ENCODE data around the gene WIZ.
A peak's percentile ranks its signal among the peaks of the same experiment; 100 is the strongest.

Gene WIZ

DNA sequence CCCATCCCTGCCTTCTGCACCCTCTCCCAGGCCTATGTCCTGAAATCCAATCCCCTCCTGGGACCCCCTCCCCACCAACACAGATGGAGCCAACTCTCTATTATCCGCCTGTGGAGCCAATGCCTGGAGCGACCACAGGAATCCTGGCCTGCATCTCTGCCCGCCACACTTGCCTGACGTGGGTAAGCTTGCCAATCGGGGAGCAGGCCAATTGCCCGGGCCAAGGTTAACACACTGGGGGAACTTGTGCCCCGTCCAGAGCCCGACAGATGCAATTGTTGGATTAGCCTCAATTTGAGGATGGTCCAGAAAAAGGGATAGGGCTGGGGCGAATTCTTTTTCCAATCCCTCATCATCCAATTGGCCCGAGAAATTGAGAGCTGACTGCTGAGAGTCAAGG lies 5.9 kb downstream of the WIZ start:
- peak; percentile 30 to 77 for DNase-seq

DNA sequence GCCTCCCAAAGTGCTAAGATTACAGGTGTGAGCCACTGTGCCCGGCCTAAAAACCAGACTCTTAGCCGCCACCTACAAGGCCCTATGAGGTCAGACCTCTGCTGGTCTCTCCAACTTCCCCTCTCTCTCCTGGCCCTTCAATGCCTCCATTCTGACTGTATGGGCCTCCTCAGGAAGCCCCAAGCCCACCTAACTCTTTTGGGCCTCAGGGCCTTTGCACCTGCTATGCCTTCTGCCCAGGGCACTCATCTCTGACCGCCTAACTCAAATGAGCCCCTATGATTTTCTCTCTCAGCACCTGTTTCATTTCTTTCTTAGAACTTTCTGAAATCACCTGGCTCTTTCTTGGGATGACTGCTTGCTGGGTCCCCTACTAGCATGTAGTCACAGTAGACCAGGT lies 6.4 kb downstream of the WIZ start:
- DNase-seq = no peak

- no peak for DNase-seq
Measured at GRCh38 chr19:15442142-15442920, 7.4 kb downstream of the WIZ start.

- no peak for DNase-seq
Measured at GRCh38 chr19:15441317-15441716, 8.4 kb downstream of the WIZ start.

DNA sequence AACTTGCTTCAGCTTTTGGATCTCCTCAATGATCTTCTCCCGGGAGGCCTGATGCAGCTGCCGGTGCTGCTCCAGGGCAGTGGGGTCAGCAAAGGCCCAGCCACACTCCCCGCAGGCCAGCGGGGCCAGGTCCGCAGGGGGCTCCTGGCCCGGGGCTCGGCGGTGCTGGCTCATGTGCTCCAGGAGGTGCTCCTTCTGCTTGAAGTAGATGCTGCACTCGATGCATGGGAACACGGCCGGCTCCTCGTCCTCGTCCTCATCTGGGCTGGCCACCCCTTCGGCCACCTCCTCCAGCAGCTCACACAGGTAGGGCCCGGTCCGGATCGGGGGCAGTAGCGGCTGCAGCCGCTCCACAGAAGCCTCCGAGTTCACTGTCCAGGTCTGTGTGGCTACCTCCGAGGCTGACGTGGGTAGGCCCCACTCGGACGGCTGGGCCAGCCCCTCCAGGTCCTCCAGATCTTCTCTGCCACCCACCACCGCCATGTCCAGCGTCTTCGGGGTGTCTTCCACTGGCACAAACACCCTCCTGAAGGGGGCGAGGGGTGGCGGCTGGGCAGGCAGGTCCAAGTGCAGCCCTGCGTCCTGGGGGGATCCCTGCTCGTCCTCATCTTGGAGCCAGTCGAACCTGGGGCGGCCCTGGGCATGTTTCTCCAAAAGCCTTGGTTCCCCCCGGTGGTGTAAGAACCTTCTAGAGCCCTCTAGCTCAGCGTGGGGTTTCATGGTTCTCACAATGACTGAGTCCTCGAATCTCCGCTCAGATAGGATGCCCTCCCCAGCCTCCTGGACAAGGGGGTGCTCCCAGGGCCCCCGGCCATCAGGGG lies 9.7 kb downstream of the WIZ start:
- no peak for DNase-seq

GRCh38 chr19:15439078-15439799 lies 10.5 kb downstream of the WIZ start:
- peak in 1 of 2 experiments; percentile 54 for DNase-seq

DNA sequence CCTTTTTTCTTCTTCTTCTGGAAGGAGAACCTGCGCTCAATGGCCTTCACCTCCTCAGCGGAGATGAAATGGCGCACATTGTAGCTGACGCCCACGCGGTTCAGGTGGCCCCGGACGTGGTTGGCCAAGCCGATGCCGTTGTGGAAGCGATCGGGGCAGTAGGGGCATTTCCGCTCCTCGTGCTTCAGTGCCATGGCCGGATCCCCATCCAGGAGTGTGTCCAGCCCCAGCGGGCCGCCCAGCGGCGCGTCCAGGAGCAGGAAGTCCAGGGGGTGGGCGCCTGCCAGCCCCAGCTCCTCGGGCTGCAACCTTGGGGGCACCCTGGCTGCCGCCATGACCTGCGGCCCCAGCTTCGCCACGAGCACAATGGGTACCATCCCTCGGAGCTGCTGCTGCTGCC lies 11.2 kb downstream of the WIZ start:
- no peak for DNase-seq

GRCh38 chr19:15438124-15438496 lies 11.6 kb downstream of the WIZ start:
- DNase-seq = no peak

DNA sequence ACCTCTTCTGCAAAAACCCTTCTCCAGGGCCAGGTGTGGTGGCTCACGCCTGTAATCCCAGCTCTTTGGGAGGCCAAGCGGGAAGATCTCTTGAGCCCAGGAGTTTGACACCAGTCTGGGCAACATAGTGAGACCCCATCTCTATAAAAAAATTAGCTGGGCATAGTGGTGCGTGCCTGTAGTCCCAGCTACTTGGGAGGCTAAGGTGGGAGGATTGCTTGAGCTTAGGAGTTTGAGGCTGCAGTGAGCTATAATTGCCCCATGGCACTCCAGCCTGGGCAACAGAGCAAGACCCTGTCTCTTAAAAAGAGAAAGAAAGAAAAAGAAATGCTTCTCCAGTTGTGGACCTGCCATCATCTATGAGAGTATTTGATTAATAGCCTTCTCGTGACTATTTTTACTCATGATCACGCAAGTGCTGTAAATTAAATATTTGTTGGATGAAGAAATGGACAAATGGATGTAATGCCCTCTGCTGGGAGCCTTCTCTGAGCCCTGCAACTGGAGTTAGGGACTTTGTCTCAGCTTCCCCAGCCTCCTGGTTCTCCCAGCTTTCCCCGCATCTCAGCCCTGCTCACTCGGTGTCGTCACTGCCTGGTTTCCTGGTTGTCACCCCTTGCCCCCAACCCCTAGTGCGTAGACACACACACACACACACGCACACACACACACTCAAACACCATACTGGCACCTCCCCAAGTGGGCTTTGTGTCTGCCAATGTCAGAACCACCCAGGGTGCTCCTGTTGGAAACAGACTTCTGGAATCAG lies 12.2 kb downstream of the WIZ start:
- DNase-seq = peak in 1 of 2 experiments; percentile 30

- DNase-seq = no peak
Measured at GRCh38 chr19:15436826-15437110, 13.0 kb downstream of the WIZ start.

DNA sequence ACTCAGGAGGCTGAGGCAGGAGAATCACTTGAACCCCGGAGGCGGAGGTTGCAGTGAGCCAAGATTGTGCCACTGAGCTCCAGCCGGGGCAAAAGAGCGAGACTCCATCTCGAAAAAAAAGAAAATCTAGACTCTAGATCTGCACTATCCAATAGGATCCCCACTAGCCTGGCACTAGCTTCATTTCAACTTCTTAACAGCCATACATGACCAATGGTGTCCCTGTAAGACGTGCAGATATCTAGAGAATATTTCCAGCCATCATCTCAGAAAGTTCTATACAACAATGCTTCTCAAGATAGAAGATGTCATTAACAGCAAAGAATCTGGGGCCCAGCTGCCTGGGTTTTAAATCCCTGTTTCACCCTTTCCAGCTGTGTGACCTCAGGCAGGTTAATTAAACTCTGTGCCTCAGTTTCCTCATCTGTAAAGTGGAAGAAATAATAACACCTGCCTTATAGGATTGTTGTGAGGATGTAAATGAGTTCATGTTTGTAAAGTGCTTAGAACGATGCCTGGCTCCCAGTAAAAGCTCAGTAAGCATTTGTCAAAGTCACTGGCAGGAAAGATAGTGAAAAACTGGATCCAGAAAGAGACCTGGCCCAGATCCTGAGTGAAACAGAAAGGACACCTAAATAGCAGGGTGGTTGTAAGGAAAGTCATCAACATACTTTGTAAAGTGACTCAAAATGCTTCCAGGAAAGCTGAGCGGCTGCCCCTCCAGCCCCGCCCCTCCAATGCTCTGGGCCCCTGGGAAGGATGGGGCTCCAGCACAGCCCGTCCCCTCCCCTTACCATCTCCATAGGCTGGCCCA lies 13.5 kb downstream of the WIZ start:
- DNase-seq = no peak

DNA sequence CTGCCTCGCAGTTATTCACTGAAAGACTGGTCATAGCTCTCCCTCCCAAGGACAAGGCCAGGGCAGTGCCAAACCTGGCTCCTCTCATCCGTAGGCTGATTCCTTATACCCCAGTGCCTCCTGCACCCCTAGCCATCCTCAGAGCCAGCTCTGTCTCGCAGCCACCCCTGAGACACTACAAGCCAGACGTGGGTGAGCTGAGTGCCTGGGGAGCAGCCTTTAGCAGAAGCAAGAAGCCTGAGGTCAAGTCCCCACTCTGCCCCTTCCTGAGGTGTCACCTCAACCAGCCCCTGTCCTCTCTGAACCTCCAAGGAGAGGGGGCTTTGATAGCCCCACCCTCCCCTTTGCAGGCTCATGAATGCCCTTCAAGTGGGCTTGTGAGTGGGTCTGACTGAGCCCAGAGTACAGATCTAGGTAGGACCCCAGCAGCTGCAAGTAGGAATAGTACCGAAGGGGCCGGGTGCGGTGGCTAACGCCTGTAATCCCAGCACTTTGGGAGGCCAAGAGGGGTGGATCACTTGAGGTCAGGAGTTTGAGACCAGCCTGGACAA lies 16.2 kb downstream of the WIZ start:
- DNase-seq = no peak

DNA sequence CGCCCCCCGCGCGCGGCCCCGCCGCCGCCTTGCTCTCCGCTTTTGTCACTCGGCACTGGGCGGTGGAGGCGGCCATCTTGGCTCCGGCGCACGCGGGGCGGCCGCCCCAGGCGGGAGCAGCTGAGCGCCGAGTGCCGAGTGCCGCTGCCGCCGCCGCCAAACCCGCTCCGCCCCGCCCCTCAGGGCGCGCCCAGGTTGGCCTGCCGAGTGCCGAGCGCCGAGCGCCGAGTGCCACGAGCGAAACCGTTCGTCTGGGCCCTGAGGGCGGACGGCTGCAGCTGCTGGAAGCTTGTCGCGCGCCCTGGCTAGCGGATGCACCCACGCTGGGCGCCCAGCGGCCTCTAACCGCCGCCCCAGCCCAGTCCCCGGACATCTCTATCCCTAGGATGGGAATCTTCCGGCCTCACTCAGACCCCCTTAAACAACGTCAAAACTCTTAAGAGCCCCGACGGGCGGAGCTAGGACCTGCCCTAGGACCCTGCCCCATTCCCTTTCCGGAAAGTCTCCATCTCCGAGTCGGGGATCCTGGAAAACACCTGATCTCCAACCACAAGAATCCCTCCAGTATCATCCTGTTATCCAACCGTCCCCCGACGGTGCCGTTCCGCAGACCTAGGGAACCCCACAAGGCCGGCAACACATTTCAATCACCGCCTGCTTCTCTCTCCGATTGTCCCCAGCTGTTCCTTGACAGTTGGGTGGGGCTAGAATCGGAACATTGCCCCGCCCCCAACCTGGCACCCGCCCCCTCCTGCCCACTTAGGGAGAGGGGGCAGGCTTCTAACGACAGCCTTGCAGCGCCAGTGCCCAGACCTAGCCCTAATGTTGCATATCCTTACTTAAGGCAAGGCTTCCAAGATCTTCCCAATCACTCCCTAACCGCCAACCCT lies 16.9 kb downstream of the WIZ start:
- peak; percentile 73 to 95 for DNase-seq

DNA sequence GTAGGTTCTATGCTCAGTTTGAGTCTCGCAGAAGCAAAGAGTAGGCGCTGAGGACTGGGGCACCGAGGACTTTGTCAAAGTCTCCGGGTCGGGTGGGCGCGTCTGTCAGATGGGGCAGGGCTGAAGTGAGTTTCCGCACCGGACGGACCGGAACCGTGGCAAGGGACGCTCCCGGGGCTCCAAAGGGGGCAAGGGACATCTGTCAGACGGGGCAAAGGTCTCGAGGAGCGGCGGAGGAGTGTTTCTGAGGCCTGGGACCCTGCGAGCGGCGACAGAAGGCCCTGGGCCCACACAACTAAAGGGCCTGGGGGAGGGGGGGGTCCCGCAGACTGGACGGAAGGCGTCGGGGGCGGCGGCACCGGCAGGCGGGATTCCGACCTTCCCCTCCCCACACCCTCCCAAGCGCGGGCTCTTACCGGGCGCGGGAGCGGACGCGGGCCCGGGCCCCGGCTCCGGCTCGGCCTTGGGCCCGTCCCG lies 17.7 kb downstream of the WIZ start:
- no peak for DNase-seq

- DNase-seq = peak in 1 of 2 experiments; percentile 13
Measured at GRCh38 chr19:15431396-15432017, 18.2 kb downstream of the WIZ start.

DNA sequence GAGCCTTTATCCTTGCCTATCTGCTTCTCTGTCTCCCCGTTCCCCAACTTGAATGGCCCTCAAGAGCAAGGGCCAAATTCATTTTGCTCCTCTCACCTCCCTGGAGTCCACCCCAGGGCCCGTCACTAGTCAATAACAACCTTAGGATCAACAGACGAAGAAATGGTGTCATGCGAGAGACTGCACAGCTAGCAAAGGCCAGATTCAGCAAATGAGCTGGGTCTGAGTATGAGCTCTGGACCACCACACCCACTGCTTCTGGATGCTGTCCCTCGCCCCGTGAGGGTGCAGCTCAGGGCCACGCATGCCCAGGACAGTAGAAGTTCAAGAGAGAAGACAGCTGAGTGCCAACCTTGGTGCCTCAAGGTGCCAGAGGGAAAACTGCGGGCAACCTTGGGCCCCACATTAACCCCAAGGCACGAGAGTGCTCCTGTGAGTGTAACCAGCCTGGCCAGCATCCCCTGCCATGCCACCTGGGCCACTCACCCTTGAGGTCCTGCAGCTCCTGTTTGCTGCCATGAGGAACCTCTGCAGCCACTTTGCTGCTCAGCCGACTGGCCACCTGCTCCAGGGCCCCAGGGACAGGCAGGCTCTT lies 19.1 kb downstream of the WIZ start:
- no peak for DNase-seq

DNA sequence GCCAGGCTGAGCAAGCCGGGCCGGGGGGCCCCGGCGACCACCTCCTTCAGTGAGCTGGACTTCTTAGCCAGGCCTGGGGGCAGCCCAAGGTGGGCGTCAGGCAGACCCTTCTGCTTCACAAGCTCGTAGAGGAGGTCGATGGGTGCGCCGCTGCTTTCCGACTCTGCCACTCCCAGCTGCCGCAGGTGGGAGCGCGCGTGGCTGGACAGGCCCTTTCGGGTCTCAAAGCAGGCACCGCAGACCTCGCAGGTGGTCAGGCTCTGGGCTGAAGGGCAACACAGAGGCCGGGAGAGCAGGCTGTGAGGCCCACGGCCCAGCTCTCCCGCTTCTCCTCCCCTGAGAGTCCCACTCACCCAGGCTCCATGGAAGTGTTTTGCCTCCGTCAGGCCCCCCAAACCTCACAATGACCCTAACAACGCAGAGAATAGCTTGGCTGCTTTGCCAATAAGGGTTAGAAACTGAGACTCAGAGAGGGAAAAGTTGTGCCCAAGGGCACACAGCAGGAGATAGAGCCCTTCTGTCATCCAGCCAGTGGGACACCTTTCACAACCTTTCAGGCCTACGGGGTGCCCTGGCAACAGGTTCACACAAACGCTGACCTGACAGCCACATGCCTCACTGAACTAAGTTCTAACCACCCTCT lies 19.8 kb downstream of the WIZ start:
- no peak for DNase-seq

GRCh38 chr19:15428956-15429824 lies 20.6 kb downstream of the WIZ start:
- no peak for DNase-seq
